ENCODE results near the gene PAK2.

The PAK2 gene

DNA sequence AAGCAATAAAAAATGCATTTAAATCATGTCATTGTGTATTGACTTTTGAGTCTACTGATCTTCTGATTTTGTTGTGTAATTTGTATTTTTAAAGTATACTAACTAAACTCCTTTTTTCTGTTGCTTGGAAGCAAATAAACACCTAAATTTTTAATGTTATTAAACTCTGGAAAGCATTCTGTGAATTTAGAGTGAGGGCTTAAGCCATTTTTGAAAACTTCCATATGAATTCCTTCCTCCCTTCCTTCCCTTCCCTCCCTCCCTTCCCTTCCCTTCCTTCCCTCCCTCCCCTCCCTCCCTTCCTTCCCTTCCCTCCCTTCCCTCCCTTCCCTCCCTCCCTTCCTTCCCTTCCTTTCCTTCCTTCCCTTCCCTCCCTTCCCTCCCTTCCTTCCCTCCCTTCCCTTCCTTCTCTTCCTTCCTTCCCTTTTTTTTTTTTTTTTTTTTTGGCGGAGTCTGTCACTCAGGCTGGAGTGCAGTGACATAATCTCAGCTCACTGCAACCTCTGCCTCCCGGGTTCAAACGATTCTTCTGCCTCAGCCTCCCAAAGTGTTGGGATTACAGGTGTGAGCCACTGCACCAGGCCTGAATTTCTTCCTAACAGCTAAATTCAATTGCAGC is 71.4 kb downstream of the PAK2 start:
- no peak for DNase-seq (ENCODE audit: low read depth in 1 of 2, low spot score in 1 of 2)
- no peak for TF ChIP-seq GABPA (IDR thresholded peaks at IDR 0.05; ENCODE audit: low read depth)
- TF ChIP-seq SPI1 (IDR thresholded peaks at IDR 0.05; ENCODE audit: borderline replicate concordance, low read depth): no peak
- TF ChIP-seq POLR2AphosphoS5 (IDR thresholded peaks at IDR 0.05; ENCODE audit: low read depth): no peak
- TF ChIP-seq, protein P1, sequence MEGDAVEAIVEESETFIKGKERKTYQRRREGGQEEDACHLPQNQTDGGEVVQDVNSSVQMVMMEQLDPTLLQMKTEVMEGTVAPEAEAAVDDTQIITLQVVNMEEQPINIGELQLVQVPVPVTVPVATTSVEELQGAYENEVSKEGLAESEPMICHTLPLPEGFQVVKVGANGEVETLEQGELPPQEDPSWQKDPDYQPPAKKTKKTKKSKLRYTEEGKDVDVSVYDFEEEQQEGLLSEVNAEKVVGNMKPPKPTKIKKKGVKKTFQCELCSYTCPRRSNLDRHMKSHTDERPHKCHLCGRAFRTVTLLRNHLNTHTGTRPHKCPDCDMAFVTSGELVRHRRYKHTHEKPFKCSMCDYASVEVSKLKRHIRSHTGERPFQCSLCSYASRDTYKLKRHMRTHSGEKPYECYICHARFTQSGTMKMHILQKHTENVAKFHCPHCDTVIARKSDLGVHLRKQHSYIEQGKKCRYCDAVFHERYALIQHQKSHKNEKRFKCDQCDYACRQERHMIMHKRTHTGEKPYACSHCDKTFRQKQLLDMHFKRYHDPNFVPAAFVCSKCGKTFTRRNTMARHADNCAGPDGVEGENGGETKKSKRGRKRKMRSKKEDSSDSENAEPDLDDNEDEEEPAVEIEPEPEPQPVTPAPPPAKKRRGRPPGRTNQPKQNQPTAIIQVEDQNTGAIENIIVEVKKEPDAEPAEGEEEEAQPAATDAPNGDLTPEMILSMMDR (IDR thresholded peaks at IDR 0.05; ENCODE audit: insufficient read depth, low read length): no peak
- TF ChIP-seq, protein P2, sequence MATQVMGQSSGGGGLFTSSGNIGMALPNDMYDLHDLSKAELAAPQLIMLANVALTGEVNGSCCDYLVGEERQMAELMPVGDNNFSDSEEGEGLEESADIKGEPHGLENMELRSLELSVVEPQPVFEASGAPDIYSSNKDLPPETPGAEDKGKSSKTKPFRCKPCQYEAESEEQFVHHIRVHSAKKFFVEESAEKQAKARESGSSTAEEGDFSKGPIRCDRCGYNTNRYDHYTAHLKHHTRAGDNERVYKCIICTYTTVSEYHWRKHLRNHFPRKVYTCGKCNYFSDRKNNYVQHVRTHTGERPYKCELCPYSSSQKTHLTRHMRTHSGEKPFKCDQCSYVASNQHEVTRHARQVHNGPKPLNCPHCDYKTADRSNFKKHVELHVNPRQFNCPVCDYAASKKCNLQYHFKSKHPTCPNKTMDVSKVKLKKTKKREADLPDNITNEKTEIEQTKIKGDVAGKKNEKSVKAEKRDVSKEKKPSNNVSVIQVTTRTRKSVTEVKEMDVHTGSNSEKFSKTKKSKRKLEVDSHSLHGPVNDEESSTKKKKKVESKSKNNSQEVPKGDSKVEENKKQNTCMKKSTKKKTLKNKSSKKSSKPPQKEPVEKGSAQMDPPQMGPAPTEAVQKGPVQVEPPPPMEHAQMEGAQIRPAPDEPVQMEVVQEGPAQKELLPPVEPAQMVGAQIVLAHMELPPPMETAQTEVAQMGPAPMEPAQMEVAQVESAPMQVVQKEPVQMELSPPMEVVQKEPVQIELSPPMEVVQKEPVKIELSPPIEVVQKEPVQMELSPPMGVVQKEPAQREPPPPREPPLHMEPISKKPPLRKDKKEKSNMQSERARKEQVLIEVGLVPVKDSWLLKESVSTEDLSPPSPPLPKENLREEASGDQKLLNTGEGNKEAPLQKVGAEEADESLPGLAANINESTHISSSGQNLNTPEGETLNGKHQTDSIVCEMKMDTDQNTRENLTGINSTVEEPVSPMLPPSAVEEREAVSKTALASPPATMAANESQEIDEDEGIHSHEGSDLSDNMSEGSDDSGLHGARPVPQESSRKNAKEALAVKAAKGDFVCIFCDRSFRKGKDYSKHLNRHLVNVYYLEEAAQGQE (IDR thresholded peaks at IDR 0.05; ENCODE audit: insufficient replicate concordance, low read depth): no peak
- no peak overlapping the region for H3K27ac ChIP-seq (replicated peaks)
- no peaks in the 10 kb centered on the region for H3K27me3 ChIP-seq (ENCODE audit: insufficient read depth, poor library complexity, severe bottlenecking)
- no peak overlapping the region for H3K4me3 ChIP-seq (replicated peaks; ENCODE audit: insufficient read depth, low read length)

DNA sequence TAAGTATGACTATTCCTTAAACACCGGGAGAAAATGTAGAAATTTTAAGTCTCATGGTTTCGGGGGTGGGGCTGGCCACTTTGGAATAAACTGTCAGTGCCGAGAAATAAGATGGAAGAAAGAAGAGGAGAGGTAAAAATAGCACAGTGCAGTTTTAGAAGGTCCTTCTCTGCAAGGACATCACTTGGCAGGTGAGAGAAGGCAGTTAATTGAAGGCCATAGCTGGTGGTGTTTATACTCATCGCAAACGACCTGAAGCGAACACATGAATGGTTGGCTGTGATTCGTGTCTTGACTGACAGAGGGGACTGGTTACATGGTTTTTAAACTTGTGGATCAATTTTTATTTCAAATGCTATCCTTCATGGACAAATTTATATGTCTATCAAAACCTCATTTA is 73.2 kb downstream of the PAK2 start:
- TF ChIP-seq GABPA (IDR thresholded peaks at IDR 0.05; ENCODE audit: low read depth) (no peak), SPI1 (IDR thresholded peaks at IDR 0.05; ENCODE audit: borderline replicate concordance, low read depth) (no peak)
- TF ChIP-seq, protein P2 (IDR thresholded peaks at IDR 0.05; ENCODE audit: insufficient replicate concordance, low read depth): no peak
- TF ChIP-seq, protein P1 (IDR thresholded peaks at IDR 0.05; ENCODE audit: insufficient read depth, low read length): no peak
- DNase-seq (ENCODE audit: low read depth in 1 of 2, low spot score in 1 of 2): no peak
- Histone ChIP-seq H3K27me3 (ENCODE audit: insufficient read depth, poor library complexity, severe bottlenecking) (no peaks in the 10 kb centered on the region), H3K27ac (replicated peaks) (no peak overlapping the region), H3K4me3 (replicated peaks; ENCODE audit: insufficient read depth, low read length) (no peak overlapping the region)

DNA sequence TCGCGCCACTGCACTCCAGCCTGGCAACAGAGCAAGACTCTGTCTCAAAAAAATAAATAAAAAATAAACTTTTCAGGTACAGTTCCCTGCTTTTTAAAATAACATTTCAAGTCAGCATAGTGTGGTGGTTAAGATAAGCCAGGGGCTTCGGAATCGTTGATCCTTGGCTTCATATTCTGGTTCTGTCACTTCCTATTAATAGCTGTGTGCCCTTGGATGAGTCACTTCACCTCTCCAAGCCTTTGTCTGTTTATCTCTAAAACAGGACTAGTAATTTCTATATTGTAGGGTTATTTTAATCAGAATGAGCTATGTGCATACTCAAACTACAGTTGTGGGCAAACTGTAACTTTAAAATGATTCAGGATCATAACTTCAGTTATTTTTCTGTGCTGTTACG is 74.2 kb downstream of the PAK2 start:
- no peak overlapping the region for H3K4me3 ChIP-seq (replicated peaks; ENCODE audit: insufficient read depth, low read length)
- no peak overlapping the region for H3K27ac ChIP-seq (replicated peaks)
- no peaks in the 10 kb centered on the region for H3K27me3 ChIP-seq (ENCODE audit: insufficient read depth, poor library complexity, severe bottlenecking)
- DNase-seq (ENCODE audit: low read depth in 1 of 2, low spot score in 1 of 2): no peak
- TF ChIP-seq, protein P2 (IDR thresholded peaks at IDR 0.05; ENCODE audit: insufficient replicate concordance, low read depth): no peak
- TF ChIP-seq SPI1 (IDR thresholded peaks at IDR 0.05; ENCODE audit: borderline replicate concordance, low read depth) (no peak), POLR2AphosphoS5 (IDR thresholded peaks at IDR 0.05; ENCODE audit: low read depth) (no peak), GABPA (IDR thresholded peaks at IDR 0.05; ENCODE audit: low read depth) (no peak)

All from HL-60 (cell line).